ENCODE data around the gene MAMSTR. TPM values are rescaled to one million over a fixed set of nuclear protein-coding genes. Genes with fewer than 3 reads are reported as not detected.
"Not testable (repeated sequence)": the region's sequence is repeated elsewhere in the genome, so short reads cannot be mapped to it uniquely, and the experiment has no call there.

The MAMSTR gene
- polyA plus RNA-seq, 3 donors = 5.0 to 7.3 (median 6.5) TPM

- no peak for DNase-seq (ENCODE audit: extremely low read depth in 1 of 11, low read depth in 9 of 11, low spot score in 4 of 11)
Observed at GRCh38 chr19:48698046-48698445, 21.5 kb downstream of the MAMSTR start.

GRCh38 chr19:48696353-48697010 lies 23.0 kb downstream of the MAMSTR start:
- DNase-seq (ENCODE audit: extremely low read depth in 1 of 11, low read depth in 9 of 11, low spot score in 4 of 11) = no peak

GRCh38 chr19:48695743-48696352 lies 23.7 kb downstream of the MAMSTR start, which contains the start of gene FUT2:
FUT2 (plus strand) TSS chr19:48695971; CDS start chr19:48702957, 6,986 bp downstream.
- no peak for DNase-seq (ENCODE audit: extremely low read depth in 1 of 11, low read depth in 9 of 11, low spot score in 4 of 11)

DNA sequence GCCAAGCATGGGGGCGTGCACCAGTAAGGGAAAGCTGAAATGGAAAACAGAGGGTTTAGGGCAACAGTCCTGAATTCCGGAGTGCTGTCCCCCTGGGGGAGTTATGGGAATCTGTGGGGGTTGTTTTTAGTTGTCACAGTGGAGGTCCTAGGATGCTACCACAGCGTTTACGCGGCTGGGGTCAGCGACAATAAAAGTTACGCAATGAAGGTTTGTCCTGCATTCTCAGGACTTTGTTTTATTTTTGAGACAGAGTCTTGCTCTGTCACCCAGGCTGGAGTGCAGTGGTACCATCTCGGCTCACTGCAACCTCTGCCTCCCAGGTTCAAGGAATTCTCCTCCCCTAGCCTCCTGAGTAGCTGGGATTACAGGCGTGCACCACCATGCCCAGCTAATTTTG lies 25.9 kb downstream of the MAMSTR start:
- not testable (repeated sequence) for DNase-seq (ENCODE audit: extremely low read depth in 1 of 11, low read depth in 9 of 11, low spot score in 4 of 11)

- DNase-seq (ENCODE audit: extremely low read depth in 1 of 11, low read depth in 9 of 11, low spot score in 4 of 11) = no peak
Observed at GRCh38 chr19:48689449-48689848, 30.1 kb downstream of the MAMSTR start.

DNA sequence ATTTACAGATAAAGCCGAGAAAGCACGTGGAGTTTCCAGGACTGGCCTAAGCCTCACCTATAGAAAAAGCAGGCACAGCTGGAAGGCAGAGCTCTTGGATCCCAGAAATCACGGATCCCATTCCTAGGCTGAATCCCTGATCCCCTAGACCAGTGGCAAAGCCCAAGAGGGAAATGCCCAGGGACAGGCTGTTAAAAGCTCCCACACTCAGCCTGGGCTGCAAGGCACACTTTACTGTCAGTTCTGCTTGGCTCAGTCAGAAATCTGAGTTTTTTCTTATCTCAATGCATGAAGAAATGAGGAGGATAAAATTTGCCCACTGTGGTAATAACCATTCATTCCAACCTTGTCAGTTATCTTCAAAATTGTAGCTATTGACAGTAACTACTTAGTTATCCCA lies 31.7 kb downstream of the MAMSTR start:
- no peak for DNase-seq (ENCODE audit: extremely low read depth in 1 of 11, low read depth in 9 of 11, low spot score in 4 of 11)

DNA sequence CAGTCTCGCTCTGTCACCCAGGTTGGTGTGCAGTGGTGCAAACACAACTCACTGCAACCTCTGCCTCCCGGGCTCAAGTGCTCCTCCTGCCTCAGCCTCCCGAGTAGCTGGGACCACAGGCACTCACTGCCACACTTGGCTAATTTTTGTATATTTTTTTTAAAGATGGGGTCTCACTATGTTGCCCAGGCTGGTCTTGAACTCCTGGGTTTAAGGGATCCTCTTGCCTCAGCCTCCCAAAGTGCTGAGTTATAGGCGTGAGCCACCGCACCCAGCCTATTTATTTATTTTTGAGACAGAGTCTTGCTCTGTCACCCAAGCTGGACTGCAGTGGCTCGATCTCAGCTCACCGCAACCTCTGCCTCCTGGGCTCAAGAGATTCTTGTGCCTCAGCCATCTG lies 32.9 kb downstream of the MAMSTR start:
- DNase-seq (ENCODE audit: extremely low read depth in 1 of 11, low read depth in 9 of 11, low spot score in 4 of 11) = not testable (repeated sequence)

- no peak for DNase-seq (ENCODE audit: extremely low read depth in 1 of 11, low read depth in 9 of 11, low spot score in 4 of 11)
Observed at GRCh38 chr19:48686088-48686487, 33.4 kb downstream of the MAMSTR start.

- no peak for DNase-seq (ENCODE audit: extremely low read depth in 1 of 11, low read depth in 9 of 11, low spot score in 4 of 11)
Observed at GRCh38 chr19:48685583-48685982, 33.9 kb downstream of the MAMSTR start.

DNA sequence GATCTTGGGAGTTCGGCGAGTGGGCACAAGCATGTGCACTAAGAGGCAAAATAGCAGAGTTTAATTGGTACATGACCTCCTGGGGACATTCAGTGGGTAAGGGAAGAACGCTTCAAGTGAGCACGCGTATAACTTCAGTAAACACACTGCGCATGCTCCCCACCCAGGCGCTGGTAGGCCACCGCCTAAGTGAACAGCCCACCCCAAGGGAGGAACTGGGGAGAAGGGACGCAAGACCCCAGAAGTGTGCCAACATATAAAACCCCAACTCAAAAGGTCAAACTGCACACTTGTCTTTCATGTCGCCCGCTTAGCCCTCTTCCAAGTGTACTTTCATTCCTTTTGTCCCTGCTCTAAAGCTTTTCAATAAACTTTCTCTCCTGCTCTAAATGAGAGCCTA lies 36.2 kb downstream of the MAMSTR start:
- DNase-seq (ENCODE audit: extremely low read depth in 1 of 11, low read depth in 9 of 11, low spot score in 4 of 11) = peak in 2 of 11 donors; percentile 32 to 52

- DNase-seq (ENCODE audit: extremely low read depth in 1 of 11, low read depth in 9 of 11, low spot score in 4 of 11) = no peak
Observed at GRCh38 chr19:48681127-48681470, 38.4 kb downstream of the MAMSTR start.

DNA sequence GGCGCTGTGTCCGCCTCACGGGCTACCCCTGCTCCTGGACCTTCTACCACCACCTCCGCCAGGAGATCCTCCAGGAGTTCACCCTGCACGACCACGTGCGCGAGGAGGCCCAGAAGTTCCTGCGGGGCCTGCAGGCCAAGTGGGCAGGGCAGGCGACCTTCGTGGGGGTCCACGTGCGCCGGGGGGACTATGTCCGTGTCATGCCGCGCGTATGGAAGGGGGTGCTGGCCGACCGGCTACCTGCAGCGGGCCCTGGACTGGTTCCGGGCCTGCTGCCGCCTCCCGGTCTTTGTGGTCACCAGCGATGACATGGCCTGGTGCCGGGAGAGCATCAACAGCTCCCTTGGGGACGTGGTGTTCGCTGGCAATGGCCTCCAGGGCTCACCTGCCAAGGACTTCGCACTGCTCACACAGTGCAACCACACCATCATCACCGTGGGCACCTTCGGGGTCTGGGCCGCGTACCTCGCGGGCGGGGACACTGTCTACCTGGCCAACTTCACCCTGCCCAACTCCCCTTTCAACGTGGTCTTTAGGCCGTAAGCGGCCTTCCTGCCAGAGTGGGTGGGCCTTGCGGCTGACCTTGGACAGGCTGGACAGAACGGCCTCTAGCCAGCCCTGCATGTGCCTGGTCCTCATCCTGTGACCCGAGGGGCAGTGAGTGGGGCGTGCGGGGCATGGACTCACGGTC lies 38.9 kb downstream of the MAMSTR start:
- no peak for DNase-seq (ENCODE audit: extremely low read depth in 1 of 11, low read depth in 9 of 11, low spot score in 4 of 11)

GRCh38 chr19:48680006-48680405 lies 39.5 kb downstream of the MAMSTR start:
- not testable (repeated sequence) for DNase-seq (ENCODE audit: extremely low read depth in 1 of 11, low read depth in 9 of 11, low spot score in 4 of 11)

- no peak for DNase-seq (ENCODE audit: extremely low read depth in 1 of 11, low read depth in 9 of 11, low spot score in 4 of 11)
Observed at GRCh38 chr19:48678201-48678600, 41.3 kb downstream of the MAMSTR start.

DNA sequence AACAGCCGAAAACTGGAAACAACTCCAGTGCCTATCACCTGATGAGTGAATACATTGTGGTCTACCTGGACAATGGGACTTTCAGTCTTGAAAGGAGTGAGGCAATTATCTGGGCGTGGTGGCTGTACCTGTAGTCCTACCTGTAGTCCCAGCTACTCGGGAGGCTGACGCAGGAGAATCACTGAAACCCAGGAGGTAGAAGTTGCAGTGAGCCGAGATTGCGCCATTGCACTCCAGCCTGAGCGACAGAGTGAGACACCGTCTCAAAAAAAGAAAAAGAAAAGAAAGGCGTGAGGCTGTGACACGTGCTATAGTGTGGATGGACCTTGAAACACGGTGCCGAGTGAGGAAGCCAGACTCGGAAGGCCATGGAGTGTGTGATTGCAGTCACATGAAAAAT lies 42.6 kb downstream of the MAMSTR start:
- no peak for DNase-seq (ENCODE audit: extremely low read depth in 1 of 11, low read depth in 9 of 11, low spot score in 4 of 11)

DNA sequence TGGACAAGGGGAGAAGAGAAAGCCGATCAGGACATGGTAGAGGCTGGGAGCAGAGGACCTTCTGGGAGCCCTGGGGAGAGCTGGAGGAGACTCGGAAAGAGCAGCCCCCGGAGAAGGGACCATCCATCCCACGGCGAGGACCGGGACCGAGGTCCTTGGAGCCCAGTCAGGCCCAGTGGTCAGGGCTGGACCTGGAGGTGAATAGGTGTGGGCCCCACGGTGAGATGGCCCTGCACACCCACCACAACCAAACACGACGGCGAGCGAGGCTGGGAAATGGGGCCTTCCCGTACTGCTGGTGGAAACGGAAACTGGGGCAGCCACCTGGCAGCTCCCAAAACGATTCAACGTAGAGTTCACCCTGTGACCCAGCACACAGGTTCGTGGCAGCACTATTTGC lies 43.0 kb downstream of the MAMSTR start:
- no peak for DNase-seq (ENCODE audit: extremely low read depth in 1 of 11, low read depth in 9 of 11, low spot score in 4 of 11)

GRCh38 chr19:48674921-48675824 lies 44.4 kb downstream of the MAMSTR start:
- peak; percentile 64 to 88 (median 77) for DNase-seq (ENCODE audit: extremely low read depth in 1 of 11, low read depth in 9 of 11, low spot score in 4 of 11)

GRCh38 chr19:48674216-48674809 lies 45.2 kb downstream of the MAMSTR start:
- DNase-seq (ENCODE audit: extremely low read depth in 1 of 11, low read depth in 9 of 11, low spot score in 4 of 11) = no peak

Data from renal cortex interstitium (tissue), 11 donors.